GM10847 (cell line): ENCODE results near the gene ZNF280A.

Source experiments
- POLR2A ChIP-seq: IDR thresholded peaks from 2 replicates; pipeline ENCODE4 v1.6.1; 2011; ENCODE audit not compliant: insufficient read length; ENCODE audit errors: extremely low read depth

ZNF280A gene

GRCh38 chr22:22488736-22489135 is 31.3 kb downstream of the ZNF280A start:
- TF ChIP-seq POLR2A: no peak

GRCh38 chr22:22487869-22488597 is 32.0 kb downstream of the ZNF280A start:
- no peak for TF ChIP-seq POLR2A

- TF ChIP-seq POLR2A: no peak
Observed at GRCh38 chr22:22487059-22487458, 33.0 kb downstream of the ZNF280A start.

GRCh38 chr22:22486132-22486899 is 33.8 kb downstream of the ZNF280A start:
- TF ChIP-seq POLR2A: no peak

- no peak for TF ChIP-seq POLR2A
Observed at GRCh38 chr22:22485524-22485923, 34.5 kb downstream of the ZNF280A start.

- TF ChIP-seq POLR2A: no peak
Observed at GRCh38 chr22:22484023-22484422, 36.0 kb downstream of the ZNF280A start.

- no peak for TF ChIP-seq POLR2A
Observed at GRCh38 chr22:22480940-22481339, 39.1 kb downstream of the ZNF280A start.

- TF ChIP-seq POLR2A: no peak
Observed at GRCh38 chr22:22479999-22480532, 40.0 kb downstream of the ZNF280A start.

GRCh38 chr22:22479116-22479515 is 41.0 kb downstream of the ZNF280A start:
- no peak for TF ChIP-seq POLR2A

- TF ChIP-seq POLR2A: no peak
Observed at GRCh38 chr22:22478470-22478869, 41.6 kb downstream of the ZNF280A start.

- no peak for TF ChIP-seq POLR2A
Observed at GRCh38 chr22:22474733-22475132, 45.3 kb downstream of the ZNF280A start.

GRCh38 chr22:22469527-22469926 is 50.5 kb downstream of the ZNF280A start:
- no peak for TF ChIP-seq POLR2A

GRCh38 chr22:22467112-22467511 is 53.0 kb downstream of the ZNF280A start:
- TF ChIP-seq POLR2A: no peak

GRCh38 chr22:22465782-22466181 is 54.3 kb downstream of the ZNF280A start:
- TF ChIP-seq POLR2A: no peak

GRCh38 chr22:22465094-22465602 is 54.9 kb downstream of the ZNF280A start:
- no peak for TF ChIP-seq POLR2A

GRCh38 chr22:22464541-22465054 is 55.5 kb downstream of the ZNF280A start:
- no peak for TF ChIP-seq POLR2A
